ENCODE data around the gene MARCHF2.

DNA sequence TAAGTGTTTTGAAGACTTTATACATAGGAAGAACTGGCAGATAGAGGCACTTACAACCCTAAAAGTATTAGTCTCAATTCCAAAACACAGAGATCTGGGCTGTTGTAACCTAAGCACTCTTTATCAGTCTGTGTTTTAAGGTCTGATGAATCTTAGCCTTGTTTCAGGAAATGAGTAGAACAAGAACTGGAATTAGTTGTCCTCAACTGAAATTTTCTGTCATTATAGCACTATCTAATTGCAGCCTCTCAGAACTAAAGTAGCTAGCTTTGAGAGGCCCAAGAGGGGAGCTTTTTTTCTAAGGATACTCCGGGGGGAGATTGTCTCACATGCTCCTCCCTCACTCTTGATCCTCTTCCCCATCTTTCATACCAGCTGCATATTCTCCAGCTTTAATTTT, 44.7 kb downstream of the MARCHF2 start:
- TF ChIP-seq SOX6 (IDR thresholded peaks at IDR 0.05): no peak
- TF ChIP-seq JUN (IDR thresholded peaks at IDR 0.05; ENCODE audit: borderline replicate concordance, low read depth, low read length): no peak
- no peak for TF ChIP-seq JUN (CRISPR knock-in tag; IDR thresholded peaks at IDR 0.05; ENCODE audit: borderline replicate concordance)
- no peak for TF ChIP-seq ZNF586 (CRISPR knock-in tag; conservative IDR thresholded peaks at IDR 0.05)
- TF ChIP-seq ZFPM2 (CRISPR knock-in tag; IDR thresholded peaks at IDR 0.05): no peak
- TF ChIP-seq, protein P1, sequence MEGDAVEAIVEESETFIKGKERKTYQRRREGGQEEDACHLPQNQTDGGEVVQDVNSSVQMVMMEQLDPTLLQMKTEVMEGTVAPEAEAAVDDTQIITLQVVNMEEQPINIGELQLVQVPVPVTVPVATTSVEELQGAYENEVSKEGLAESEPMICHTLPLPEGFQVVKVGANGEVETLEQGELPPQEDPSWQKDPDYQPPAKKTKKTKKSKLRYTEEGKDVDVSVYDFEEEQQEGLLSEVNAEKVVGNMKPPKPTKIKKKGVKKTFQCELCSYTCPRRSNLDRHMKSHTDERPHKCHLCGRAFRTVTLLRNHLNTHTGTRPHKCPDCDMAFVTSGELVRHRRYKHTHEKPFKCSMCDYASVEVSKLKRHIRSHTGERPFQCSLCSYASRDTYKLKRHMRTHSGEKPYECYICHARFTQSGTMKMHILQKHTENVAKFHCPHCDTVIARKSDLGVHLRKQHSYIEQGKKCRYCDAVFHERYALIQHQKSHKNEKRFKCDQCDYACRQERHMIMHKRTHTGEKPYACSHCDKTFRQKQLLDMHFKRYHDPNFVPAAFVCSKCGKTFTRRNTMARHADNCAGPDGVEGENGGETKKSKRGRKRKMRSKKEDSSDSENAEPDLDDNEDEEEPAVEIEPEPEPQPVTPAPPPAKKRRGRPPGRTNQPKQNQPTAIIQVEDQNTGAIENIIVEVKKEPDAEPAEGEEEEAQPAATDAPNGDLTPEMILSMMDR (IDR thresholded peaks at IDR 0.05 in 2 of 3, conservative IDR thresholded peaks at IDR 0.05 in 1 of 3; ENCODE audit: insufficient read depth in 2 of 3, low read depth in 1 of 3, low read length in 3 of 3): no peak
- TF ChIP-seq HMGN3 (IDR thresholded peaks at IDR 0.05; ENCODE audit: borderline replicate concordance, extremely low read depth, insufficient read length, low read depth, low read length): no peak
